H9 (cell line): ENCODE results near the gene CLIC6. TPM values are rescaled to one million over a fixed set of nuclear protein-coding genes. Genes with fewer than 3 reads are reported as not detected.

Experiments
- DNase-seq: peaks from one replicate; pipeline ENCODE4 v3.0.0-alpha.2; 2017
- H2AFZ ChIP-seq: one replicate; pipeline ENCODE4 v1.6.1; 2013; ENCODE audit warnings: mild to moderate bottlenecking, low read length, control low read depth, moderate library complexity
- H2AK5ac ChIP-seq: 2 replicates; pipeline ENCODE4 v1.6.1; 2013; ENCODE audit warnings: low read length, control low read depth, mixed read lengths; ENCODE audit not compliant: insufficient read length
- H2BK120ac ChIP-seq: one replicate; pipeline ENCODE4 v1.6.1; 2013; ENCODE audit warnings: low read depth, mild to moderate bottlenecking, low read length, control low read depth, inconsistent platforms; ENCODE audit not compliant: poor library complexity, severe bottlenecking
- H2BK12ac ChIP-seq: 2 replicates; pipeline ENCODE4 v1.6.1; 2013; ENCODE audit warnings: low read length, control low read depth, mixed read lengths, low read depth; ENCODE audit not compliant: insufficient read length
- H2BK15ac ChIP-seq: 2 replicates; pipeline ENCODE4 v1.6.1; 2013; ENCODE audit warnings: low read depth, low read length, control low read depth
- H2BK20ac ChIP-seq: one replicate; pipeline ENCODE4 v1.6.1; 2013; ENCODE audit warnings: low read depth, mild to moderate bottlenecking, low read length, control low read depth, inconsistent platforms; ENCODE audit not compliant: poor library complexity, severe bottlenecking
- H2BK5ac ChIP-seq: 2 replicates; pipeline ENCODE4 v1.6.1; 2013; ENCODE audit warnings: low read length, control low read depth, mixed read lengths; ENCODE audit not compliant: insufficient read length
- H3K14ac ChIP-seq: 2 replicates; pipeline ENCODE4 v1.6.1; 2013; ENCODE audit warnings: low read length, control low read depth; ENCODE audit not compliant: insufficient read depth
- H3K18ac ChIP-seq: 2 replicates; pipeline ENCODE4 v1.6.1; 2013; ENCODE audit warnings: low read depth, mild to moderate bottlenecking, mixed read lengths, low read length, control low read depth; ENCODE audit not compliant: insufficient read length
- H3K23ac ChIP-seq: 2 replicates; pipeline ENCODE4 v1.6.1; 2013; ENCODE audit warnings: low read length, control low read depth, mixed read lengths, low read depth; ENCODE audit not compliant: insufficient read length
- H3K23me2 ChIP-seq: 2 replicates; pipeline ENCODE4 v1.6.1; 2013; ENCODE audit warnings: low read depth, mild to moderate bottlenecking, mixed read lengths, low read length, control low read depth; ENCODE audit not compliant: insufficient read length, poor library complexity, severe bottlenecking
- H3K27ac ChIP-seq: 2 replicates; pipeline ENCODE4 v1.5.1; 2013; ENCODE audit warnings: low read length, control low read depth, mixed read lengths, low read depth; ENCODE audit not compliant: insufficient read length
- H3K27me3 ChIP-seq: 2 replicates; pipeline ENCODE4 v1.6.1; 2013; ENCODE audit warnings: low read length, control low read depth, inconsistent platforms; ENCODE audit not compliant: insufficient read depth
- H3K4ac ChIP-seq: 2 replicates; pipeline ENCODE4 v1.6.1; 2013; ENCODE audit warnings: low read depth, mild to moderate bottlenecking, control low read depth, inconsistent platforms, low read length, moderate library complexity
- H3K4me1 ChIP-seq: 2 replicates; pipeline ENCODE4 v1.6.1; 2013; ENCODE audit warnings: low read length, control low read depth, inconsistent platforms; ENCODE audit not compliant: insufficient read depth
- H3K4me2 ChIP-seq: 2 replicates; pipeline ENCODE4 v1.6.1; 2013; ENCODE audit warnings: low read length, control low read depth, mixed read lengths; ENCODE audit not compliant: insufficient read length, insufficient read depth
- H3K56ac ChIP-seq: 2 replicates; pipeline ENCODE4 v1.6.1; 2013; ENCODE audit warnings: low read depth, mild to moderate bottlenecking, mixed read lengths, low read length, control low read depth; ENCODE audit not compliant: insufficient read length
- H3K79me1 ChIP-seq: 2 replicates; pipeline ENCODE4 v1.6.1; 2013; ENCODE audit warnings: low read depth, mild to moderate bottlenecking, moderate library complexity, low read length, control low read depth, inconsistent platforms; ENCODE audit not compliant: insufficient read depth, poor library complexity, severe bottlenecking
- H3K79me2 ChIP-seq: 2 replicates; pipeline ENCODE4 v1.6.1; 2013; ENCODE audit warnings: low read length, control low read depth, inconsistent platforms; ENCODE audit not compliant: insufficient read depth
- H3K9ac ChIP-seq: 2 replicates; pipeline ENCODE4 v1.6.1; 2013; ENCODE audit warnings: low read length, control low read depth, mixed read lengths; ENCODE audit not compliant: insufficient read length; ENCODE audit errors: extremely low read depth
- H3K9me3 ChIP-seq: one replicate; pipeline ENCODE4 v1.6.1; 2013; ENCODE audit warnings: low read depth, low read length, inconsistent platforms; ENCODE audit not compliant: control insufficient read depth
- H3T11ph ChIP-seq: one replicate; pipeline ENCODE4 v1.6.1; 2013; ENCODE audit warnings: mild to moderate bottlenecking, low read length, control low read depth, inconsistent platforms
- H4K20me1 ChIP-seq: one replicate; pipeline ENCODE4 v1.6.1; 2013; ENCODE audit not compliant: control insufficient read depth, insufficient read length, insufficient read depth
- H4K5ac ChIP-seq: 2 replicates; pipeline ENCODE4 v1.6.1; 2013; ENCODE audit warnings: low read depth, mild to moderate bottlenecking, mixed read lengths, low read length, control low read depth; ENCODE audit not compliant: insufficient read length
- H4K8ac ChIP-seq: replicated peaks from 2 replicates; pipeline ENCODE4 v1.6.1; 2013; ENCODE audit warnings: low read length, control low read depth, mixed read lengths, low read depth; ENCODE audit not compliant: insufficient read length
- H4K91ac ChIP-seq: 2 replicates; pipeline ENCODE4 v1.6.1; 2013; ENCODE audit warnings: low read depth, mild to moderate bottlenecking, moderate library complexity, mixed read lengths, low read length, control low read depth; ENCODE audit not compliant: insufficient read length
- H3K27ac Mint-ChIP-seq, 3 experiments: 2 replicates in 2 of 3; 3 replicates in 1 of 3; pipeline ENCODE4 v1.8.0; 2020 to 2021; ENCODE audit warnings: mixed read lengths in 3 of 3, mild to moderate bottlenecking in 1 of 3, moderate library complexity in 1 of 3
- H3K27me3 Mint-ChIP-seq: 2 replicates; pipeline ENCODE4 v1.8.0; 2021; ENCODE audit warnings: low read depth, mild to moderate bottlenecking, moderate library complexity, mixed read lengths
- H3K36me3 Mint-ChIP-seq, 3 experiments: 2 replicates in 2 of 3; 3 replicates in 1 of 3; pipeline ENCODE4 v1.8.0; 2020 to 2021; ENCODE audit warnings: low read depth in 3 of 3, mixed read lengths in 3 of 3; ENCODE audit not compliant: insufficient read depth in 1 of 3
- H3K4me1 Mint-ChIP-seq, 2 experiments: 2 replicates each; pipeline ENCODE4 v1.8.0; 2020; ENCODE audit warnings: mixed read lengths in 2 of 2
- H3K4me3 Mint-ChIP-seq, 2 experiments: 2 replicates in 1 of 2; 3 replicates in 1 of 2; pipeline ENCODE4 v1.8.0; 2020 to 2021; ENCODE audit warnings: mild to moderate bottlenecking in 2 of 2, mixed read lengths in 2 of 2, moderate library complexity in 1 of 2
- H3K9me3 Mint-ChIP-seq, 2 experiments: 2 replicates in 1 of 2; 3 replicates in 1 of 2; pipeline ENCODE4 v1.8.0; 2020; ENCODE audit warnings: mild to moderate bottlenecking in 2 of 2, mixed read lengths in 2 of 2, moderate library complexity in 1 of 2
- WGBS: extraction: QIAGEN DNeasy Blood & Tissue Kit; methylation state at CpG from one replicate; pipeline ENCODE4 v1.1.7; 2013; ENCODE audit warnings: missing lambda C conversion rate, low lambda C conversion rate, mixed read lengths; ENCODE audit not compliant: insufficient read length; ENCODE audit errors: extremely low coverage; 5-methylcytosine and 5-hydroxymethylcytosine counted together
- total RNA-seq: library from RNA; stranded (reverse); gene quantifications from 2 replicates; pipeline ENCODE4 v1.2.1, GENCODE V29; 2021
- TF ChIP-seq, protein P1 (sequence below): fragments of 200-600 bp; sonication (generic); conservative IDR thresholded peaks from 3 replicates; pipeline ENCODE4 v1.8.0; 2021; ENCODE audit warnings: antibody characterized with exemption, mild to moderate bottlenecking

Gene CLIC6
- total RNA-seq, 1 experiment from 2014 or later = 1.3 TPM

DNA sequence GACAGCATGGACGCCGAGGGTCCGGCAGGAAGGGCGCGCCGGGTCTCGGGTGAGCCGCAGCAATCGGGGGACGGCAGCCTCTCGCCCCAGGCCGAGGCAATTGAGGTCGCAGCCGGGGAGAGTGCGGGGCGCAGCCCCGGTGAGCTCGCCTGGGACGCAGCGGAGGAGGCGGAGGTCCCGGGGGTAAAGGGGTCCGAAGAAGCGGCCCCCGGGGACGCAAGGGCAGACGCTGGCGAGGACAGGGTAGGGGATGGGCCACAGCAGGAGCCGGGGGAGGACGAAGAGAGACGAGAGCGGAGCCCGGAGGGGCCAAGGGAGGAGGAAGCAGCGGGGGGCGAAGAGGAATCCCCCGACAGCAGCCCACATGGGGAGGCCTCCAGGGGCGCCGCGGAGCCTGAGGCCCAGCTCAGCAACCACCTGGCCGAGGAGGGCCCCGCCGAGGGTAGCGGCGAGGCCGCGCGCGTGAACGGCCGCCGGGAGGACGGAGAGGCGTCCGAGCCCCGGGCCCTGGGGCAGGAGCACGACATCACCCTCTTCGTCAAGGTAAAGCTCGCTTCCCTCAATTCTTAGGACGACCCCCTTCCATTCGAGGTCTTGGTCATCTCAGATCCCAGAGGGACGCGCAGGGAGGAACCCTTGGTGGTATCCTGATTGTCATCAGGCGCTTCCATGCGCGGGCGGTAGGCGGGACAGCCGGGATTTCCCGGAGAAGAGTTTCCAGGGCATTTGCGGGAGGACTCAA lies 1.6 kb downstream of the CLIC6 start:
- Histone ChIP-seq H3K4me1 (no peaks in the 10 kb centered on the region), H2BK12ac (no peak overlapping the region), H3K27ac (no peak overlapping the region), H3K79me2 (no peaks in the 10 kb centered on the region), H3T11ph (no peak overlapping the region), H4K5ac (no peak overlapping the region), H3K56ac (no peak overlapping the region), H2BK20ac (no peak overlapping the region), H3K18ac (no peak overlapping the region), H3K4me2 (peak overlapping the region; percentile 67), H3K79me1 (no peaks in the 10 kb centered on the region), H3K9me3 (no peaks in the 10 kb centered on the region), H3K27me3 (peaks cover 11% of the 10 kb centered on the region; the same call in 1 of the 2 replicates), H2BK120ac (no peak overlapping the region), H2AK5ac (no peak overlapping the region), H3K9ac (no peak overlapping the region), H3K23ac (no peak overlapping the region), H2BK5ac (no peak overlapping the region), H3K4ac (no peak overlapping the region), H2AFZ (no peak overlapping the region), H4K91ac (no peak overlapping the region), H4K8ac (no peak overlapping the region), H4K20me1 (no peaks in the 10 kb centered on the region), H2BK15ac (no peak overlapping the region), H3K14ac (peak overlapping the region; percentile 76; the same call in 1 of the 2 replicates), H3K23me2 (peaks cover 12% of the 10 kb centered on the region)
- Mint-ChIP-seq H3K36me3 (peaks cover 0 to 4% (median 0%) of the 10 kb centered on the region in 3 experiments; a peak in 1 of 7 replicates), H3K27ac (no peak overlapping the region), H3K4me1 (peaks cover 24 to 28% of the 10 kb centered on the region in 2 experiments), H3K4me3 (peak overlapping the region; percentile 69 to 86), H3K27me3 (peaks cover 74% of the 10 kb centered on the region), H3K9me3 (no peaks in the 10 kb centered on the region; a peak in 1 of 5 replicates)
- peak; percentile 67 for DNase-seq
- no CpG with 5 or more reads among the region's 70 CpGs for WGBS
- TF ChIP-seq, protein P1, sequence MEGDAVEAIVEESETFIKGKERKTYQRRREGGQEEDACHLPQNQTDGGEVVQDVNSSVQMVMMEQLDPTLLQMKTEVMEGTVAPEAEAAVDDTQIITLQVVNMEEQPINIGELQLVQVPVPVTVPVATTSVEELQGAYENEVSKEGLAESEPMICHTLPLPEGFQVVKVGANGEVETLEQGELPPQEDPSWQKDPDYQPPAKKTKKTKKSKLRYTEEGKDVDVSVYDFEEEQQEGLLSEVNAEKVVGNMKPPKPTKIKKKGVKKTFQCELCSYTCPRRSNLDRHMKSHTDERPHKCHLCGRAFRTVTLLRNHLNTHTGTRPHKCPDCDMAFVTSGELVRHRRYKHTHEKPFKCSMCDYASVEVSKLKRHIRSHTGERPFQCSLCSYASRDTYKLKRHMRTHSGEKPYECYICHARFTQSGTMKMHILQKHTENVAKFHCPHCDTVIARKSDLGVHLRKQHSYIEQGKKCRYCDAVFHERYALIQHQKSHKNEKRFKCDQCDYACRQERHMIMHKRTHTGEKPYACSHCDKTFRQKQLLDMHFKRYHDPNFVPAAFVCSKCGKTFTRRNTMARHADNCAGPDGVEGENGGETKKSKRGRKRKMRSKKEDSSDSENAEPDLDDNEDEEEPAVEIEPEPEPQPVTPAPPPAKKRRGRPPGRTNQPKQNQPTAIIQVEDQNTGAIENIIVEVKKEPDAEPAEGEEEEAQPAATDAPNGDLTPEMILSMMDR = no peak
